ENCODE results near the gene TNFSF18.

DNA sequence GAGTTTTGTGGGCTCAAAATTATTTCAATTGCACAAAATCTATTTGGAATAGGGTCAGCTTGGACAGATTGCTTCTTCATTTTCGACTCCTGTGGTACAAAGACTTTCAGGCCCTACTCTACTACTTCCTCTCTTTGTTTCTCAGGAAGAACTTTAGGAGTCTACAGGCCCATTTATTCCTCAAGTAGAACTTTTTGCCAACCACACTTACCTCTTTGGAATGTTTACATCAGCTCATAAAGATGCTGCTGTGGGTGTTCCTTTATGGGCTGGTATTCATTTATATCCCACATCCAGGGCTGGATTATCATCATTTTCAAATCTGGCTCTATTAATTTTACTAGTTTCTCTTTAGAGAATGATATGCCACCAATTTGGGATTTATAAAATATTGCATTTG lies 46.3 kb upstream of the TNFSF18 start:
- TF ChIP-seq, protein P1, sequence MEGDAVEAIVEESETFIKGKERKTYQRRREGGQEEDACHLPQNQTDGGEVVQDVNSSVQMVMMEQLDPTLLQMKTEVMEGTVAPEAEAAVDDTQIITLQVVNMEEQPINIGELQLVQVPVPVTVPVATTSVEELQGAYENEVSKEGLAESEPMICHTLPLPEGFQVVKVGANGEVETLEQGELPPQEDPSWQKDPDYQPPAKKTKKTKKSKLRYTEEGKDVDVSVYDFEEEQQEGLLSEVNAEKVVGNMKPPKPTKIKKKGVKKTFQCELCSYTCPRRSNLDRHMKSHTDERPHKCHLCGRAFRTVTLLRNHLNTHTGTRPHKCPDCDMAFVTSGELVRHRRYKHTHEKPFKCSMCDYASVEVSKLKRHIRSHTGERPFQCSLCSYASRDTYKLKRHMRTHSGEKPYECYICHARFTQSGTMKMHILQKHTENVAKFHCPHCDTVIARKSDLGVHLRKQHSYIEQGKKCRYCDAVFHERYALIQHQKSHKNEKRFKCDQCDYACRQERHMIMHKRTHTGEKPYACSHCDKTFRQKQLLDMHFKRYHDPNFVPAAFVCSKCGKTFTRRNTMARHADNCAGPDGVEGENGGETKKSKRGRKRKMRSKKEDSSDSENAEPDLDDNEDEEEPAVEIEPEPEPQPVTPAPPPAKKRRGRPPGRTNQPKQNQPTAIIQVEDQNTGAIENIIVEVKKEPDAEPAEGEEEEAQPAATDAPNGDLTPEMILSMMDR (conservative IDR thresholded peaks at IDR 0.05; ENCODE audit: low read length) = 0 out of 2 replicates have a peak, but pooled peaks have one; percentile 5
- no peak for TF ChIP-seq EZH2phosphoT487 (IDR thresholded peaks at IDR 0.05; ENCODE audit: borderline replicate concordance)
